Stimulated activated CD4-positive, alpha-beta T cell treated with anti-CD3 and anti-CD28 coated beads, Interleukin-4, amount 100 ng/mL, for 24 hours (primary cell): ENCODE results near the gene WAS.
"Not testable (repeated sequence)": the region's sequence is repeated elsewhere in the genome, so short reads cannot be mapped to it uniquely, and the experiment has no call there.

Source experiments
- DNase-seq: peaks from one replicate; pipeline ENCODE4 v3.0.0-alpha.2; 2020

WAS gene

DNA sequence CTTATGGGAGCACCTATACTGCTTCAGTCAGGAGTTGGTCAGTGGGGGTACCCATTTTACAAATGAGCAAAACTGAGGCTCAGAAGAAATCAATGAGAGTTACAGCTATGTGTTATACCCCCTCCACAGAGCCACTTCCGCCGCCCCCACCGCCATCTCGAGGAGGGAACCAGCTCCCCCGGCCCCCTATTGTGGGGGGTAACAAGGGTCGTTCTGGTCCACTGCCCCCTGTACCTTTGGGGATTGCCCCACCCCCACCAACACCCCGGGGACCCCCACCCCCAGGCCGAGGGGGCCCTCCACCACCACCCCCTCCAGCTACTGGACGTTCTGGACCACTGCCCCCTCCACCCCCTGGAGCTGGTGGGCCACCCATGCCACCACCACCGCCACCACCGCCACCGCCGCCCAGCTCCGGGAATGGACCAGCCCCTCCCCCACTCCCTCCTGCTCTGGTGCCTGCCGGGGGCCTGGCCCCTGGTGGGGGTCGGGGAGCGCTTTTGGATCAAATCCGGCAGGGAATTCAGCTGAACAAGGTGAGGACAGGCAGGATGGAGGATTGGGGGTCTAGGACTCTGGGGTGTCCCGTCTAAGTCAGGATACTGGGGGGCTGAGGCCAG, 5.0 kb downstream of the WAS start:
- no peak for DNase-seq

DNA sequence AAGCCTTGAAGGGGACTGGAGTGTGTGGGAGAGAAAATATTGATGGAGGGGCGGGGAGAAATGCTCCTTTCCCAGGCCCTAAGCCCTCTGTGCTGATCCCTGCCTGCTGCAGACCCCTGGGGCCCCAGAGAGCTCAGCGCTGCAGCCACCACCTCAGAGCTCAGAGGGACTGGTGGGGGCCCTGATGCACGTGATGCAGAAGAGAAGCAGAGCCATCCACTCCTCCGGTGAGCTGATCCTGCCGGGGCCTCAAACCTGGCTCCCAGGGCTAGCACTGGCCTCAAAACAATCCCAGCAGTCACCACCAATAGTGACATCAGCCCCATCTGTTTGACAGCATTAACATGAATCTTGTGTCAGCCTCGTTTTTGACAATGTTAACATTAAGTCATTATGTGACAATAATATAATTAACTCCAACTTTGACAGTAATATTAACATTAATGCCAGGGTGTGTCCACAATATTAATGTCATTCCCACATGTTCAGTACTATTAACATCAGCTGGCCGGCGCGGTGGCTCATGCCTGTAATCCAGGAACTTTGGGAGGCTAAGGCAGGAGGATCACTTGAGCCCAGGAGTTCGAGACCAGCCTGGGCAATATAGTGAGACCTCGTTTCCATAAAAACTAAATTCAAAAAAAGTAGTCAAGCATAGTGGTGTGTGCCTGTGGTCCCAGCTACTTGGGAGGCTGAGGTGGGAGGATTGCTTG, 5.8 kb downstream of the WAS start:
- DNase-seq, result no peak

DNA sequence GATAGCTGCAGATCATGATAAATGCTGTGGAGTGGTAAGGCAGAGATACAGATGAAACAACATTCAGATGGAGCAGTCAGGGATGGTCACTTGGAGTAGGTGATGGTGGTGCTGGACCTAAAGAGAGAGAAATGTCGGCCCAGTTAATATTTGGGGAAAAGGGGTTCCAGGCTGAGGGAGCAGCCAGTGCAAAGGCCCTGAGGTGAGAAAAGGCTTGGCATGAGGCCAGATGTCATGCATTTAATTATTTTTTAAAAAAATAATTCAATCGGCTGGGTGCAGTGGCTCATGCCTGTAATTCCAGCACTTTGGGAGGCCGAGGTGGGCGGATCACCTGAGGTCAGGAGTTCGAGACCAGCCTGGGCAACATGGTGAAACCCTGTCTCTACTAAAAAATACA, 8.1 kb downstream of the WAS start:
- not testable (repeated sequence) for DNase-seq

DNA sequence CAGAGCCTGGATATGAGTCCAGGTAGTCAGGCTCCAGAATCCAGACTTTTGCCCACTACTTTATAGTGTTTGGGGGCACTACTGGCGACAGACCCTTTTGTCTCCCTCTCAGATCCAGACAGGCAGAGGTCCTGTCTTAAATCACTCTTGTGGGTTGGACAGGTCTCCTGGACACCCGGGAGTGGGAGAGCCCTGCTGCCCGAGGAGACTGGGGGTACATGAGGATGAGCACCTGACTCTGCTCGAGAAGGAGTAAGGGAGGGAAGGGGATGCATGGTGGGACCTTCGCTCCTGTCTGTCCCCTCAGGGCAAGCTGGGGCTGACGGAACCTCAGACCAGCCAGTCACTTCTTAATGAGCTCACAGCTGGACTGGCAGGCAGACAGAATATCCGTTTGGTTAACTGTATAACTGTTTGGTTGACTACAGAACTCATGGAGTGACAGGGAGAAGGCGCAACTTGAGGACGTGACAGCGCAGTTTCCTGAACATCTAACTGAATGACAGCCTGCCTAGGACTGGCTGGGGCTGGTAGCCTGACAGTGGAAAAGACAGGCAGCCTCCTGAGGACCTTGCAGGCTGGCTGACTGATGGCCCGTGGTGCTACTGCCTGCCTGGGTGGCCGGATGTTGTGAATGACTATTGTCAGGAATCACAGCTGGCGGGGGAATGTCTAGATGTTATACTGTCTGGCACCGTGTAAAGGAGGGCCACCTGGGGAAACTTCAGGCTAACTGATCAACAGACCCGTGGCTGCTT, 11.4 kb downstream of the WAS start:
- DNase-seq, result no peak

DNA sequence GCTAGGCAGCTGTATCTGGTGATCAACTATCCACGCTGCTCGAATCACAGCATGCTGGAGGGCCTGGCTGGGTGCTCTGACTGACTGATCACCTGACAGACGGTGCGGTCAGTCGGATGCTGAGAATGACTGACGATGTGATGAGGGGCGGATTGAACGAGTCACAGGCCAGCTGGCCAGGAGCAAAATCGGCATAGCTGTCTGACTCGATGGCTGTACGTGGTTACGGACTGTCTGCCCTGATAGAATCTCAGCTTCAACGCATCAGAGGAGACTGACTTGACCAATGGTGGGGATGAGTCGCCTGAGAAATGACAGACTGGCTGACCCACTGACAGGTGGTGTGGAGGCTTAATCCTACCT, 11.9 kb downstream of the WAS start:
- no peak for DNase-seq

DNA sequence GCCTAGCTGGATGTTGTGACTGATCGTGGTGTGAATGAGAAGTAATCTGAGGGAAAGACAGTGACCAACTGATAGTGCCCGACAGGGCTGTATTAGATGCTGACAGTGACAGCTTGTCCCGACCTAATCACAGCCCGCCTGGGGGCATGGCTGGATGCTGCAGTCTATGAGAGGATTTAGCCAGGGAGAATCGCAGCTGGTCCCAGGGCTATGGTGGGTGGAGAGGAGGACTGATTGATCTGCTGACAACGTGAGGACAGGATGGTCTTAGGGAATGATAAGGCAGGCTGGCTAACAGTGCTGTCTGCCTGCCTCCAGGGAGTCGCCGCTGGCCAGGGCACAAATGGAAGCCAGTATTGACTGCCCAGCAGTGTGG, 12.3 kb downstream of the WAS start:
- DNase-seq, result no peak

DNA sequence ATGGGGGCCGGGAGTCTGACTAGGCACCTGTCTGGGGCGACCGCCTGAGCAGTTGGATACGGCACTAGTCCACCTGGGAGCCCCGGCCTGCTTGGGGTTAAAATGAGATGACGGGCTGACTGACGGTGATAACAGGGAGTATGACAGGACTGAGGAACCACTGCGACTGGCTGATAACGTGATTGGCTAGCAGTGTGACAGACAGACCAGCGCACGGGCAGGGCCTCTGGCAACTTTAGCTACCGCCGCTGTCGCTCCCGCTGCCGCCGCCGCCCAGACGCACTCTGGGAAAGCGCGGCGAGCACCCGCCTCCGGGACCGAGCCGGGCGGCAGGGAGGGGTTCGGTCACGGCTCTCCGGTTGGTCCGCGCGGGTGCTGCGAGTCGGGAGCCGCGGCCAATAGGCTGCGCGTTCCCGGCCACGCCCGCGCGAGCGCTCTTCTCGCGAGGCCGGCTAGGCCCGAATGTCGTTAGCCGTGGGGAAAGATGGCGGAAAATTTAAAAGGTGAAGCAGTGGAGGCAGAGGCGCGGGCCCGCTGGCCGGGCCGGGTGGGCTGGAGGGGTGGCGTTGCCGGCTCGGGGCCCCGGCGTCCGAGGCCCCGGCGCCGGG, 12.8 kb downstream of the WAS start, which contains the start of gene SUV39H1:
Gene SUV39H1, plus strand, starts transcription at position 434 of the 608 bp plus-strand sequence. Its CDS starts 51 bp downstream, at position 485.
- peak; percentile 84 for DNase-seq

DNA sequence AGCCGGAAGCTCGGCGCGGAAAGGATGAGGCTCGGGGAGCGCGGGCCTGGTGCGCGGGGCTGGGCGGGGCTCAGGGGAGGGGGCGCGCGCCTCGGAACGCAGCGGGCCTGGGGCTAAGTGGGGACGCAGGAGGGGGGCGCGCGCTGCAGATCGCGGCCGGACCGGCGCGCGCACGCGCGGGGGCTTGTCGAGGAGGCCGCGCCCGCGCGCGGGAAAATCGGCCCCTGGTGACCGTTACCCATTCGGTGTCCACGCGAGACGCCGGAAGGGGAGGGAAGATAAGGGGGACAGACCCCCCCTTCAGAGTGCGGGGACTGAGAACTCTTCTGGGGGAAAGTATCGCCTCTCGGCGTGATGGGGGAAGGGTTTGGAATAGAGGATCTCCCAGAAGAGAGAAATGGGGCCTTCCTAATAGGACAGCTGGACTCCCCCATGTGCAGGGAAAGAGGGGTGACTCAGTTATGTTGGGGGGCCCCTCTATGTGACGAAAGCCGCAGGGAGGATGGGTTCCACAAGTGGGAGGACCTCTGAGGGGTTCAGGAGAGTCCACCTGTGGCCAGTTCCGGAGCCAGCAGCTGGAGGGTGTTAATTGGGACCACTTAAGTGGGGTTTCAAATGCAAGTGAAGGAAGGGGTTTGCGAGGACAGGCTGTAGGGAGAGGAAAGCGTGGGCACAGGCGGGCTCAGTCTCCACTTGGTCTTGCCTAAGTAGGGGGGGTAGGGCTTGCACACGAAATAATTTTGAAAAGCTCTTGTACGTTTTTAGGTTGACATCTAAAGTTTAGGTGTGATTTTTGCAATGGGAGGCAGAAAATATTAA, 13.5 kb downstream of the WAS start:
- DNase-seq, result peak; percentile 30

DNA sequence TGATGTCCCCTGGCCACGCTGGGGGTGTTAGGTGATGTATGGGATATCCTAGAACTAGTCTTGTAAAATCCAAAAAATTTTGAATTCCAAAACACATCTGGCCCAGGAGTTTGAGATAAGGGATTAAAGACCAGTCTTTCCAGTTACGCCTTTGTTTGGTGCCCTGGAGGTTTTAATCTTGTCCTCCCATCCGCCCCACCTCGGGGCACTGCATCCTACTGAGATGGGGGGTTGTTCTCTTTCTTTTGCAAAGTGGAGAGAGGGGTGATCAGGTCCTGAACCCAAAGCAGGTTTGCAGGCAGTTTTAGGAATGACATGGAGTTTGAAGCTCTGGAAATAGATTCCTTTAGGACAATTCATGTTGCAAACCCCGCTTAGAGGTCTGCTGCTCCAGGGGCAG, 14.7 kb downstream of the WAS start:
- DNase-seq, result no peak

DNA sequence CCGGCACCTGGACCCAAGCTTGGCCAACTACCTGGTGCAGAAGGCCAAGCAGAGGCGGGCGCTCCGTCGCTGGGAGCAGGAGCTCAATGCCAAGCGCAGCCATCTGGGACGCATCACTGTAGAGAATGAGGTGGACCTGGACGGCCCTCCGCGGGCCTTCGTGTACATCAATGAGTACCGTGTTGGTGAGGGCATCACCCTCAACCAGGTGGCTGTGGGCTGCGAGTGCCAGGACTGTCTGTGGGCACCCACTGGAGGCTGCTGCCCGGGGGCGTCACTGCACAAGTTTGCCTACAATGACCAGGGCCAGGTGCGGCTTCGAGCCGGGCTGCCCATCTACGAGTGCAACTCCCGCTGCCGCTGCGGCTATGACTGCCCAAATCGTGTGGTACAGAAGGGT, 16.6 kb downstream of the WAS start:
- DNase-seq, result no peak

DNA sequence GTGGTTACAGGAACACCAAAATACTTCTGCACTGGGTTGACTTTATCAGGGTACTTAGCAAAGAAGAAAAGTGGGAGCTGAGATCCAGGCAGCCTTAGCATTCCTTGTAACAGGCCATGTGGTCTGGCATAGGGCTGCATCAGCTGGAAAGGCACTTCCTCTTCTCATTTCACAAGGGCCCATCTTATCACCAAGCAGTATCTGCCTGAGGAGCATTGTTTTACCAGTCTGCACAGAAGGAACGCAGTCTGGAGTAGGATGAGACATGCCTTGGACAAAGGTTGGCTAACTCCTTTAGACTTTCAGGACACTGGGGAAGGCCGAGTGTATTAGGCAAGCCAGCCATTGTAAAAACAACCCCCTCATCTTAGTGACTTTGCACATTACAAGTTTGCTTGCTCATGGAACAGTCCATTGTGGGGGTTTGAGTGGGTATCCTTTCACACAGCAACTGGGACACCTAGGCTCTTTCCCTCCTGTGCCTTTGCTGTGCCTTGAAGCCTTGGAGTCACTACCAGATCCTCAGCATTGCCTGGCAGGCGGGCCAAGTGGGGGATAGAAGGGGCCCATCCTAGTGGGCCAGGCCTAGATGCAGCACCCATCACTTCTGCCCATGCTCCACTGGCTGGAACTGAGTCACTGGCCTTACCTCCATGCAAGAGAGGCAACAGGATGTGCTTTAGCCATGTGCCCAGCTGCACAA, 17.5 kb downstream of the WAS start:
- DNase-seq, result no peak

DNA sequence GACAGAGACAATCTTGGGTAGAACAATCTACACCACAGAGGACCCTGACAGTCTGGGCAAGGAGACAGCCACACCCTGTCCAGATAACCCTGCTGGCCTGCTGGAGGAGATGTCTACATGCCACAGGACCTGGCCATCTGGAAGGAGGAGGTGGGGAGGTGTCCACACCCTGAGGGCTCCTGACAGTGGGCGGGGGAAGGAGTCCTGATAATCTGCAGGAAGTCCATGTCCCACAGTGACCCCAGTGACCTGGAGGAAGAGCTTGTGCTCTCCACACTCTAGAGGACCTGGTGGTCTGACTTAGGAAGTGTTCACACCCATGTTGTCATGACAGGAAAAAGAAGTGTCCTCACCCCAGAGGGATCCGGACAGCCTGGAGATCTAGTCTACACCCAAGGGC, 18.4 kb downstream of the WAS start:
- DNase-seq, result no peak

DNA sequence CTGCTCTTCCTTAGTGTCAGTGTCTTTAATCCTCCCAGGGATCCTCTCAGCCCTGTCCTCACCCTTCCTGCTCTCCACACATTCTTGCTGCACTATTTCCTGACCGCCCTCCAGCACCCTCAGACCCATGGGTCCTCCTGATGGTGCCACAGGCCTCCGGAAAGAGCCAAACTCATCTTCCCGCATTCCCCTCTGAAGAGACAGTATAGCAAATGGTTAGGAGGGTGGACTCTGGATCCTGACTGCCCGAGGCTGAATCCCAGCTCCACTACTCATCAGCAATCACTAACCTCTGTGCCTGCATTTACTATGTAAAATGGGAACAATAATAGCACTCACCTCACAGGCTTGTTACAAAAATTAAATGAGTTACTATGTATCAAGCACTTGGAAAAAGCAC, 19.1 kb downstream of the WAS start:
- no peak for DNase-seq

DNA sequence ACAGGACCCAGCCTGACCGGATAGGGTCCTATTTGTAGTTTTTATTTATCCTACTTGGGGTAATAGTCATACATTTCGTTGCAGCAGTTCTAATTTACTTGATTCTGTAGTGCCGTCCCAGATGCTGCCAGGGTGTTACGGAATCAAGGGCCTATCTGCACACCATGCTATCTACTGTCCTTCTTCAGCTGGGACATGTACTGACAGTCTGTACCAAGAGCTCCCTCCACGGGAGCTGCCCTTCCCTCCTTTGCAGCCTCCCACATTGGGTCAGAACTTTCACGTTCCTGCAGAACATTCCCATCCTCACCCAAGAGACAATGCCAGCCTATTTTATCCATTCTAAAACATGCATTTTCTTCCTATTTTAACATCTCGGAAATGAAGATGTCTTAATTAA, 19.6 kb downstream of the WAS start:
- DNase-seq, result no peak

DNA sequence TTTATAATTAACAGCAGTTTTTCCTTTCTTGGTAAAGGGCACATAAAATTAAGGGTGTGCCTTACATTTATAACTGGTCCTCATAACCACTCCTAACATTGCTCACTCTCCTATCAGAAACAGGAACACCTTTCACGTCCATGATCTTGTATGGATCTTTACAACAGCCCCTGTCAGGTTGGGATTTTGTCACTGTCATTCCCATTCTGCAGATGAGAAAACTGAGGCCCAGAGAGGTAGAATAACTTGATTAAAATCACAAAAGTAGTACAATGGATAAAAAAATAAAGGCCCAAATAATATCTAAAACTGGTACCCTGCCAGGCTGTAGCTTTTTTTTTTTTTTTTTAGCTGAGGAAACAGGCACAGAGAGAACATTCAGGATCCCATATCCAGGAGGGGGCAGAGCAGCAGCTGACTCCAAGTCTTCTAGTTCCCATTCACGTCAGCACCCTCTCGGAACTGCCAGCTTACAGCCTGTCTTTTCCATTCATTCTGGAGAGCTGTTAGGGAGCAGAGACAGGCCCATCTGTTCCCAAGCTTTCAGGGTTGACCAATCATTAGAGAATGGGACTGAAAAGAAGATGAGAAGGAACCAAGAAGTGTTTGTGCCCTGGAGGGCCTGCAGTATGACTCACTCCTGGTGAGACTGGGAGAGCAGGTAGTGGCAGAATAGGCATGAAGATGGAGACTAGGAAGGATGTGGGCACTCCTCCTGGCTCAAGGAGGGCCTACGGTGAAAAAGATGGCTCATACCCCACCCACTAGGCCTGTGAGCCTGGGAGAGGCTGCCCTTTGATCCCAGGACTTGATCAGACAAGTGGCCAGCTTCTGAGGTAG, 20.3 kb downstream of the WAS start:
- DNase-seq, result no peak

DNA sequence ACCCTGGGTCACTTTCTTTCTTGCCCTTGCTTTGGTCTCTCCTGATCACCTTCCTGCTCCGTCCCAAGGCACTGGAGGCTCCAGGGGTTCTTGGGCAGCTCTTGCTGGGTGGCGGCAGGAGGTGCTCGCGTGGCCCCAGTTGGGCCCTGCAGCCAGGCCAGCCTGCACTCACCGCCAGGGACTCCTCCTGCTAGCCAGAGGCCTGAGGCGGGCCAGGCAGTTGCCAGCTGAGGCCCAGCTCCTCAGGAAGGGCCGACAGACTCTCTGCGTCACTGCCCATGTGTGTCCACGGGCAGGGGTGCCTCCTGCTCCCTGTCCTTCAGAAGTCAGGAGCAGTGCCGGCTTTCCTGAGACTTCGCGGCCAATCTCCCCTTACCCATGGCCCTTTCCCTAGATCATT, 22.3 kb downstream of the WAS start:
- DNase-seq, result no peak

DNA sequence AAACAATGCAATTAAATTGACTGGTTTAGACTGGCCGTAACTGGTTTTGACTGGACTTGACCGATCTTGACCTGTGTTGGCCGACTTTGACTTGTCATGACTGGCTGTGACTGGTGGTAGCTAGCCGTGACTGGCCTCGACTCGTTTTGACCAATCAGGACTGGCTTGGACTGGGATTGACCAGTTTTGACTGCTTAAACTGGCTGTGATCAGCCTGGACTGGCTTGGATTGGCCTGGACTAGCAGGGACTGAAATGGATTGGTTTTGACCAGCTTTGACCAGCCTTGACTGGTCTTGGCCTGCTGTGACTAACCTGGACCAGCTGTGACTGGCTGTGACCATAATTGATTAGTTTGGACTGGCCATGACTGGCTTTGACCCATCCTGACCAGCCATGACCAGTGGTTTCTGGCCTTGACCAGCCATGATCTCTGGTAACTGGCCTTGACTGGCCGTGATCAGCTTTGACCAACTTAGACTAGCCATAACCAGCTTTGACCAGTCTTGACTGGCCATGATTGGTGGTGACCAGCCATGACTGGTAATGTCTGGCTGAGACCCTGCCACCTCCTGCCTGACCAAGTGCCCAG, 26.0 kb downstream of the WAS start:
- no peak for DNase-seq

DNA sequence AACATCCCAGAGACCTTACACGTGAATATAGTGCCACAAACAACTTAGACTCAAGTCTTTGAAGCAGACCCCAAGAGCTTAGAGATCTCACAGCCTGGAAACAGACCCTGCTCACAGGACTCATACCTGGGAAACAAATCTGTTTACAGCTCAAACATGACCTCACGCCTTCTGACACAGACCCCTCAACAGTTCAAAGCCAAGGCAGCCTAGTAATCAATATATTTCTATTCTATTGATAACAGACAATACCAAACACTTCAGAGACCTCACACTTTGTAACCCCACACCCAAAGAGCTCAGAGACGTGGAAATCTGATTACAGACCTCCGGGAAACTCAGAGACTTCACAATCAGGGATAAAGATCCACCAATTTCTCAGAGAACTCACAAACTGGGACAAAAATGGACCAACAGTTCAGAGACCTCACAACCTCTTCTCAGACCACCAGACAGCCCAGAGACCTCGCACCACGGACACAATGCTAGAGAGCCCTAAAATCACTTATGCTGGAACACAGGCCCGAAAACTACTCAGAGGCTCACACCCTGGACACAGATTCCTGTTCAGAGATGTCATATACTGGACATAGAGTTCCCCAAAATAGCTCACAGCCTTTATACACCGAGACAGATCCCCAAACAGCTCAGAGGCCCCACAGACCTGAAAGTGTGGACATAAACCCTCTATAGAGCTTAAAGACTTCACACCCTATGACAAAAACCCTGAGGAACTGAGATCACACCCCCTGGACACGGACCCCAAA, 27.7 kb downstream of the WAS start:
- no peak for DNase-seq

DNA sequence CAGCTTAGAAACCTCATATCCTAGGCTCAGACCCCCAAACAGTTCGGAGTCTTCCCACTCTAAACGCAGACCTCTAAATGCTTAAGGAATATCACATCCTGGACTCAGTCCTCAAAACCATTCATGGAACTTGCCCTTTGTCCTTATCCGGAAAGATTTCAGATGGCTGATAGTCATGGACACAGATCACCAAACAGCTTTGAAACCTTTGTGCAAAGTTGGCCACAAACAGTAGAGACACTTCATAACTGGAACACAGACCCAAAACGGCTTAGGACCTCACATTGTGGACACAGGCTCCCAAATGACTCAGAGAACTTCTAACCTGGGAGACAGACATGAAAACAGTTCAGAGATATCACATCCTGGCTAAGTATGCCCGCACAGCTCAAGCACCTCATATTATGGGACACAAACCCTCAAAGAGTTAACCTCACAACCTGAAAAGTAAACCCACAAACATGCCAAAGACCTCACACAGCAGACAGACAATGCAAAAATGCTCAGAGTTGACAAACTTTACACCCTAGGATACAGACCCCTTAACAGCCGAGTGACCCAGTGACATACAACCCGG, 28.4 kb downstream of the WAS start:
- no peak for DNase-seq

DNA sequence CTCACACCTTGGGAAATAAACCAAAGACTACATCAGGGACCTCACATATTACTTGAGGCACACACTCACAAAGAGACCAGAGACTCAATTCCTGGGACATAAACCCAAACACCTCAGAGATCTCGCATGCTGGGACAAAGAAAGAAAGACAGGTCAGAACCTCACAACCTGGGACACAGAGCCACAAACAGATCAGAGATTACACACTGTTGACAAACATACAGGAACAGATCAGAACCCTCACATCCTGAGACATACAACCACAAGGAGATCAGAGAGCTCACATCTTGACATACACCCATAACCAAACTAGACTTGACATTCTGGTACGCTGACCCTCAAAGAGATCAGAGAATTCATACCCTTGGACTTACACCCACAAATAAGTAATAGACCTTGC, 30.2 kb downstream of the WAS start:
- no peak for DNase-seq
